NCI-H1694 (cell line): ENCODE data around the gene UTS2B.
"Not testable (repeated sequence)": the region's sequence is repeated elsewhere in the genome, so short reads cannot be mapped to it uniquely, and the experiment has no call there.

Experiments used
- DNase-seq: peaks from one replicate; lab custom pipeline; 2025; lab: John Stamatoyannopoulos, UW

UTS2B gene

GRCh38 chr3:191280111-191280510, 50.2 kb downstream of the UTS2B start:
- no peak for DNase-seq

GRCh38 chr3:191275751-191276150, 54.6 kb downstream of the UTS2B start:
- DNase-seq: no peak

- not testable (repeated sequence) for DNase-seq
Measured at GRCh38 chr3:191275244-191275643, 55.1 kb downstream of the UTS2B start.

GRCh38 chr3:191269289-191270085, 60.8 kb downstream of the UTS2B start:
- DNase-seq: no peak

GRCh38 chr3:191268737-191269136, 61.6 kb downstream of the UTS2B start:
- no peak for DNase-seq

GRCh38 chr3:191263850-191264249, 66.5 kb downstream of the UTS2B start:
- DNase-seq: no peak

GRCh38 chr3:191263365-191263764, 67.0 kb downstream of the UTS2B start:
- DNase-seq: no peak

GRCh38 chr3:191262650-191263049, 67.7 kb downstream of the UTS2B start:
- DNase-seq: no peak

GRCh38 chr3:191261304-191261638, 69.1 kb downstream of the UTS2B start:
- DNase-seq: no peak

- no peak for DNase-seq
Measured at GRCh38 chr3:191260431-191261303, 69.7 kb downstream of the UTS2B start.

- DNase-seq: no peak
Measured at GRCh38 chr3:191259486-191259885, 70.8 kb downstream of the UTS2B start.

- no peak for DNase-seq
Measured at GRCh38 chr3:191257286-191257685, 73.0 kb downstream of the UTS2B start.

- DNase-seq: no peak
Measured at GRCh38 chr3:191256405-191256804, 73.9 kb downstream of the UTS2B start.

- DNase-seq: no peak
Measured at GRCh38 chr3:191255156-191255555, 75.2 kb downstream of the UTS2B start.

- DNase-seq: no peak
Measured at GRCh38 chr3:191254098-191254873, 76.0 kb downstream of the UTS2B start.

GRCh38 chr3:191253089-191253799, 77.1 kb downstream of the UTS2B start:
- no peak for DNase-seq

GRCh38 chr3:191246630-191247029, 83.7 kb downstream of the UTS2B start:
- no peak for DNase-seq

GRCh38 chr3:191246034-191246433, 84.3 kb downstream of the UTS2B start:
- not testable (repeated sequence) for DNase-seq

- no peak for DNase-seq
Measured at GRCh38 chr3:191244242-191244867, 86.0 kb downstream of the UTS2B start.

- DNase-seq: no peak
Measured at GRCh38 chr3:191240486-191240885, 89.8 kb downstream of the UTS2B start.

- DNase-seq: no peak
Measured at GRCh38 chr3:191239407-191240031, 90.8 kb downstream of the UTS2B start.
